Measurements from ENCODE around the gene SERTAD4.
"Not testable (repeated sequence)": the region's sequence is repeated elsewhere in the genome, so short reads cannot be mapped to it uniquely, and the experiment has no call there.

Gene SERTAD4

GRCh38 chr1:210232511-210233215, at the start of gene SERTAD4:
Gene SERTAD4 (plus strand): TSS chr1:210232796. CDS start chr1:210237961, 5,165 bp downstream.
- peak in 17 of 56 donors; percentile 10 to 65 (median 43) for DNase-seq

- no peak for DNase-seq
These were observed 47.5 kb upstream of the SERTAD4 start for GRCh38 chr1:210185063-210185462.

- not testable (repeated sequence) for DNase-seq
These were observed 44.6 kb upstream of the SERTAD4 start for GRCh38 chr1:210187849-210188606.

DNA sequence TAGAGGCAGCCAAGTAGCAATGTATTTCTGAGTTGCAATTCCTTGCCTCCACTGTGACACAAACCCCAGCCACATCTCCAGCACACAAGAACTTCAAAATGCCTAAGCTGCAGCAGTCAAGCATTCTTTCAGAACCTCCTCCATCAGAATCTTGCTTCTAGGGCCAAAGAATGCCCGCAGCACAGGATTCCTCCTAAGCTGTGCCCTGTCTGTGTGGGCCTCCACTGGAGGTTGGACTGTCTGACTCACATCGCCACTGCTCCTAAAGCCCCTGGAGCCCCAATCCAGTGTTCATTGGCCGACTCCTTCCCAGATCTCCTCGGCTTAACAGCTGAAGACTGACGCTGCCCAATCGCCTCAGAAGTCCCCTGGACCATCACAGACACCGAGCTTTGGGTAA, 43.2 kb upstream of the SERTAD4 start:
- no peak for DNase-seq

GRCh38 chr1:210195635-210196160, 36.9 kb upstream of the SERTAD4 start:
- no peak for DNase-seq

GRCh38 chr1:210196266-210196665, 36.3 kb upstream of the SERTAD4 start:
- DNase-seq = not testable (repeated sequence)

DNA sequence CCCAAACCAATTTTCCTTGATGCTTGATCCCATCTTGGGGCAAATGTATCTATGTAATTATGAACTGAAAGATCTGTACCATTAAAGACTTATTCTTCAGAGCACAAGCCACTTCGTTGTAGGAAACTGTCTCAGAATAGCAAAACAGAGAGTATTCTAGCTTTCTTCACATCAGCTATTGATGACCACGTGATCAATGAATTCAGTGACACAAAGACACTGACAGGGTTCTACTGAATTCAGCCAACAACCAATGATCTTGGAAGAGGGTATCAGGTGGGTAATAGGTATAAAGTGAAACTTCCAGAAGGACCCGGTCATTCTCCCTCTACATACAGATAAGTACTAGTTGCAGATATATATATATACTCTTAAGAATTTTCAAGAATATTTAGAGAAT, 33.8 kb upstream of the SERTAD4 start:
- no peak for DNase-seq

DNA sequence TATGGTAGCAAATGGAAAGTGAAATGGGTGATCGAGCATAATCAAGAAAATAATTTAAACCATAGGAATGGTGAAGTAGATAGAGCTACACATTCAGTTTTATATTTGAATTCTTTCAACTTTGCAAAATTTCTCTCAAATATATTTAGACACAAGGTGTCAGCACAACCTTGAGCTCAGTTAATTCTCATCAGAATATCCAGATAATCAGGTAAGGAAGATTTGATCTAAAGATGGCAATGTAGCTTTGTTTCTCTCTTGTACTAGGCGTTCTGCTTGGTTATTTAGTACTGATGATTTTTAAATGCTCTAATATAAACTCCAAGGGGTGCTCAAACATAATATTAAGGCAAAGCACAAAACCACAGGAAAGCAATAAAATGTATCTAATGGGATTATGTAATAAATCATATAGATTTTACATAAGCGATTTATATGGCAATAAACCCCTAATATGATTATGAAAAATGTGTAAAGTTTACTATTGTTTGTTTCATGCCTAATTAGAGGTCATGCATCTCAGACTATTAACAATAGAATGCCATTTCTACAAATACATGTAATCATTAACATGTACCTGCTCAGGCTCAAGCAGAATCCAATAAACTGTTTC, 32.4 kb upstream of the SERTAD4 start:
- DNase-seq = no peak

GRCh38 chr1:210201681-210202080, 30.9 kb upstream of the SERTAD4 start:
- no peak for DNase-seq

DNA sequence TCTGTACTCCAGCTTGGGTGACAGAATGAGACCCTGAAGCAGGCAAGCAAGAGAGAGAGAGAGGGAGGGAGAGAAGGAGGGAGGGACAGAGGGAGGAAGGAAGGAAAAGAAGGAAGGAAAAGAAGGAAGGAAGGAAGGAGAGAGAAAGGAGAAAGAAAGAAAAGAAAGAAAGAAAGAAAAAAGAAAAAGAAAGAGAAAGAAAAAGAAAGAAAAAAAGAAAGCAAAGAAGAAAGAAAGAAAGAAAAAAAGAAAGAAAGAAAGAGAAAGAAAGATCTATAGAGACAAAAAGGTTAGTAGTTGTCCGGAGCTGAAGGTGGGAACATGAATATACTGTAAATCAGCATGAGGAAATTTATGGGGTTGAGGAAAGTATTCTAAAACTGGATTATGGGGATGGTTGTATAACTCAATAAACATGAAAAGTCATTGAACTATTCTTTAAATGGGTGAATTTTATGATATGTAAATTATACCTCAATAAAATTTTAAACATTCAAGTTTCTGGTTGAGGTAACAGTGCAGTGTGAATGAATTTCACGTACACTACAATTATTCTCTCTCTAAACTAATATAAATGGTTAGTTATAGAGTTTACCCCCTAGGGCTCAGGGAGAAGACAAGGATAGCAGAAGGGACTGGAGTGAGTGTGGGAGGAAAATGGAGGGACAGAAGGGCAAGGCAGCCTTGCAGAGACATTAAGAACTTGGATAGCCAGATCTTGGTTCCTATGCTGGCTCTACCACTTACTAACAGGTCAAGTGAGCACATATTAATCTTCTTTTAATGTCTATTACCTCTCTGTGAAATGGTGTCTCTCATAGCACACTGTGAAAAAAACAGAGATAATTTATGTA, 24.8 kb upstream of the SERTAD4 start:
- DNase-seq = no peak

DNA sequence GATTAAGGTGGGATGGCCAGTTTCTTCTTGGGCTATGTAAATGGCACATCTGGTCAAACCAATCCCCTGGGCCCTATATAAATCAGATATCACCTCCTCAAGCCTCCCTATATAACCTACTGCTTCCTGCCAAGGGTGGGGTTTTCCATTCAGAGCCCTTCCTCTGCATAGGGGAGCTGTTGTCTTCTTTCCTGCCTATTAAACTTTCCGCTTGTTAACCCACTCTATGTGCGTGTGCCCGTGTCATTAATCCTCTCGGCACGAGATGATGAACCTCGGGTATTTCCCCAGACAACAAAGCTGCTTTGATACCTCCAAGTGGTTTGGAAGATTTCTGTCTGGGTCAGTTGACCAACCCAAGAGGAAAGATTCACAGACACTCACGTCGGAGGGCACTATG, 19.3 kb upstream of the SERTAD4 start:
- DNase-seq = no peak

DNA sequence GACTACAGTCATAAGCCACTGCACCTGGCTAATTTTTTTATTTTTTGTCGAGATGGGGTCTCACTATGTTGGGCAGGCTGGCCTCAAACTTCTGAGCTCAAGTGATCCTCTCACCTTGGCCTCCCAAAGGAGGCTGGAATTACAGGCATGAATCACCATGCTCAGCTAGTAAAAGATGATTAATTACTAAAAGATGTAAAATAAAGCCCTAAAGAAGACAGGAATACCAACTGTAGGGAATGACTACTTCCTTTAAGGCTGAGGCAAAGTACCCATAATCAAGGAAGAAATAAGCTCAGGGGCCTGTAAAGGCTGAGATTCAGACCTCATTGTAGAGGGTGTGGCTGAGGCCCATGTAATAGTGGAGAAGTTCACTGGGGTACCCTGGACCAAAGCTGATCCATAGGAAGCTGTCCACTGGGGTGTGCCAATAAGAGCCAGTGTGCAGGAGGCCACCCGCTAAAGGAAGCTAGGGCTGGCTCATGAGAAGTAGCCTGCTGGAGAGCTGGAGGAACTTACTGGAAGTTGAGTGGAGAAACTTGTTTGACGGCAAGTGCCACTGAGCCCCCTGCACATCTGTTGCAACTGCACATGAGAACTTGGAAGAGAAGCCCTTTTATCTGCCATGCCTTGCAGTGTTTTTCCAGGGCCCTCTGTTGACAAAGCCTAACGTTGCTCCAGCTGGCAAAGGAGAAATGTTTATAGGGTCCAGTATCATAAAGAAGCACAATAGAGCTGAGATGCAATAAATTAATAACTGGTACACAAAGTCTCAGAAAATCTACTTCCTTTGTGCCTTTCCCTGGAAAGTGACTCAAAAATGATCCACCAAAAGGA, 17.8 kb upstream of the SERTAD4 start:
- DNase-seq = no peak

DNA sequence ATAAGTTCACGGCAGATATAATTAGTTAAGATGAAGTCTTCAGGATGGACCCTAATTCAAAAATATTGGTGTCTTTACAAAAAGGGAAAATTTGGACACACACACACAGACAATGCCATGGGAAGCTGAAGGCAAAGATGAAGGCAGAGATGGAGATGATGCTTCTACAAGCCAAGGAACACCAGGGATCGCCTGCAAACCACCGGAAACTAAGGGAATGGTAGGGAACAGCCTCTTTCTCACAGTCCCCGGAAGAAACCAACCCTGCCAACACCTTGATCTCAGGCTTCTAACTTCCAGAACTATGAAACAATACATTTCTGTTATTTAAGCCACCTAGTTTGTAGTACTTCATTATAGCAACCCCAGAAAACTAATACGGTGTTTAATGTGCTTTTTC, 15.1 kb upstream of the SERTAD4 start:
- no peak for DNase-seq

DNA sequence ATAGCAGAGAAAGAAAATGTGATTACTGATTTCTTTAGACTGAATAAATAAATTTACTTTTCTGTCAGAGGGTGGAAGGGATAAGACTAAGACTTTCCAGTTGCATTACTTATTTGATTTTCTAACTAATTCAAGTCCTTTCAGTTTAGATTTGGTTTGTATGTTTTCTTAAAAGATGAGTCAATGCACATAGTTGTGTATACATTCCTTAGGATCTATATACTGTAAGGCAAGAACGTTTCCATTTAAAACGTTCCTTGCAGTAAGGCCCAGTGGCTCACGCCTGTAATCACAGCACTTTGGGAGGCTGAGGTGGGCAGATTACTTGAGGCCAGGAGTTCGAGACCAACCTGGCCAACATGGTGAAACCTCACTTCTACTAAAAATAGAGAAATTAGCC, 14.5 kb upstream of the SERTAD4 start:
- DNase-seq = no peak

- no peak for DNase-seq
These were observed 10.1 kb upstream of the SERTAD4 start for GRCh38 chr1:210222340-210223006.

- no peak for DNase-seq
These were observed 9.2 kb upstream of the SERTAD4 start for GRCh38 chr1:210223226-210223904.

DNA sequence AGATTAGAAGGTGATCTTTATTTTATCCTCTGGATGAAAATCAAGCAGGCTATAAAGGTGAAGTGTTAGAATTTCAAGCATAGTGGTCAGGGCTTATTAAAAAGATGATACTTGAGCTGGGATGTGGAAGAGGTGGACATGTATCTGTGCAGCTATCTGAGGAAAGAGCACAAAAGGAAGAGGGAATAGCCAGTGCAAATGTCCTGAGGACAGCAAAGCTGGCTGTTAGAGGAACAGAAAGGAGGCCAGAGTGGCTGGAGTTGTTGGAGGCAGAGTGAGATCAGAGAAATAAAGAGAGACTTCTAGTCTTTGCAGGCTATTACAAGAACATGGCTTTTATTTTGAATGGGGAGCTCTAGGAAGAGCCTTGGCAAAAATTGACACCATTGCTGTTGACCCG, 4.4 kb upstream of the SERTAD4 start:
- DNase-seq = no peak

- no peak for DNase-seq
These were observed 2.4 kb upstream of the SERTAD4 start for GRCh38 chr1:210230149-210230695.
